ENCODE measurements around the gene PLXNA4.
A peak's percentile ranks its signal among the peaks of the same experiment; 100 is the strongest.
"Not testable (repeated sequence)": the region's sequence is repeated elsewhere in the genome, so short reads cannot be mapped to it uniquely, and the experiment has no call there.

The PLXNA4 gene

GRCh38 chr7:132575982-132576720 lies at the start of gene PLXNA4:
TSS of gene PLXNA4 (minus strand) at chr7:132576470. CDS start at chr7:132508693, 67,777 bp downstream.
- no peak for DNase-seq (ENCODE audit: low read depth)

- no peak for DNase-seq (ENCODE audit: low read depth)
Measured at GRCh38 chr7:132625651-132626050, 49.4 kb upstream of the PLXNA4 start.

GRCh38 chr7:132622081-132622480 lies 45.8 kb upstream of the PLXNA4 start:
- no peak for DNase-seq (ENCODE audit: low read depth)

GRCh38 chr7:132619967-132620366 lies 43.7 kb upstream of the PLXNA4 start:
- no peak for DNase-seq (ENCODE audit: low read depth)

GRCh38 chr7:132618956-132619305 lies 42.7 kb upstream of the PLXNA4 start:
- DNase-seq (ENCODE audit: low read depth): peak; percentile 1

GRCh38 chr7:132618271-132618955 lies 42.1 kb upstream of the PLXNA4 start:
- DNase-seq (ENCODE audit: low read depth): no peak

GRCh38 chr7:132614428-132615318 lies 38.4 kb upstream of the PLXNA4 start:
- DNase-seq (ENCODE audit: low read depth): no peak

GRCh38 chr7:132613737-132614136 lies 37.5 kb upstream of the PLXNA4 start:
- DNase-seq (ENCODE audit: low read depth): no peak

- no peak for DNase-seq (ENCODE audit: low read depth)
Measured at GRCh38 chr7:132610995-132611394, 34.7 kb upstream of the PLXNA4 start.

GRCh38 chr7:132609906-132610520 lies 33.7 kb upstream of the PLXNA4 start:
- DNase-seq (ENCODE audit: low read depth): no peak

GRCh38 chr7:132609222-132609621 lies 33.0 kb upstream of the PLXNA4 start:
- no peak for DNase-seq (ENCODE audit: low read depth)

- no peak for DNase-seq (ENCODE audit: low read depth)
Measured at GRCh38 chr7:132608523-132608922, 32.3 kb upstream of the PLXNA4 start.

GRCh38 chr7:132607656-132608055 lies 31.4 kb upstream of the PLXNA4 start:
- no peak for DNase-seq (ENCODE audit: low read depth)

- DNase-seq (ENCODE audit: low read depth): no peak
Measured at GRCh38 chr7:132604121-132604520, 27.9 kb upstream of the PLXNA4 start.

GRCh38 chr7:132603220-132603833 lies 27.1 kb upstream of the PLXNA4 start:
- no peak for DNase-seq (ENCODE audit: low read depth)

GRCh38 chr7:132601783-132602182 lies 25.5 kb upstream of the PLXNA4 start:
- no peak for DNase-seq (ENCODE audit: low read depth)

- no peak for DNase-seq (ENCODE audit: low read depth)
Measured at GRCh38 chr7:132596588-132596987, 20.3 kb upstream of the PLXNA4 start.

GRCh38 chr7:132594741-132595140 lies 18.5 kb upstream of the PLXNA4 start:
- not testable (repeated sequence) for DNase-seq (ENCODE audit: low read depth)

- no peak for DNase-seq (ENCODE audit: low read depth)
Measured at GRCh38 chr7:132592936-132593335, 16.7 kb upstream of the PLXNA4 start.

GRCh38 chr7:132592231-132592920 lies 16.1 kb upstream of the PLXNA4 start:
- no peak for DNase-seq (ENCODE audit: low read depth)

GRCh38 chr7:132590162-132590561 lies 13.9 kb upstream of the PLXNA4 start:
- no peak for DNase-seq (ENCODE audit: low read depth)
